Lung microvascular endothelial cell (primary cell): ENCODE data around the gene CPXM1. TPM values are rescaled to one million over a fixed set of nuclear protein-coding genes. Genes with fewer than 3 reads are reported as not detected.
"Not testable (repeated sequence)": the region's sequence is repeated elsewhere in the genome, so short reads cannot be mapped to it uniquely, and the experiment has no call there.

ENCODE experiments used
- DNase-seq, 2 donors: peaks; one replicate each; pipeline versions ENCODE4 v3.0.0 to v3.0.0-alpha.2; 2010; ENCODE audit warnings: low read depth in 2 of 2
- total RNA-seq: library from RNA; depleted of rRNA; stranded (reverse); fragments of >200 nt; gene quantifications from 2 replicates; pipeline ENCODE4 v1.2.1, GENCODE V29; 2014

Gene CPXM1
- total RNA-seq, 1 donor from 2014 or later = 0.79 TPM

DNA sequence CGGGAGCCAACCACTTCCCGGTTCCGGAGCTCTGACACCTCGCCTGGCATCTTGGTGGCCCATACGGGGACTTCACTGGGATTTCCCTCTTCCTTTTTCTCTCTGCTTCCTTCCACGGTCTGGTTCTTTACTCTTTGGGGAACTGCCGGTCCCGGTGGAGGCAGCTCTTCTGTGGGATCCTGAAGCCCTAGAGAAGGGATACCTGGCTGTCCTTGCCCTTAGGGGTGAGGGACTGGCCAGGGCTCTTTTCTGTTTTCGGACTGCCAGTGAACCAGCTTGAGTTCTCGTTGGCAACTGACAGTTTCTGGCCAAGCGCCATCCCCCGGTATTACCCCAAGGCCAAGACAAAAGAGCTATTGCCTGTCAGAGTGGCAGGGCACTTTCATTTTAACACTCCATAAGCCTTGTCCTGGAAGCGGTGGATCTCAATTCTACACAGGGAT is 880 bp upstream of the CPXM1 start:
- DNase-seq = no peak

- peak in 1 of 2 donors; percentile 22 for DNase-seq
Observed at GRCh38 chr20:2799688-2800520, 523 bp downstream of the CPXM1 start.

GRCh38 chr20:2799271-2799670 is 1.2 kb downstream of the CPXM1 start:
- DNase-seq = no peak

GRCh38 chr20:2798814-2799213 is 1.6 kb downstream of the CPXM1 start:
- DNase-seq = no peak

DNA sequence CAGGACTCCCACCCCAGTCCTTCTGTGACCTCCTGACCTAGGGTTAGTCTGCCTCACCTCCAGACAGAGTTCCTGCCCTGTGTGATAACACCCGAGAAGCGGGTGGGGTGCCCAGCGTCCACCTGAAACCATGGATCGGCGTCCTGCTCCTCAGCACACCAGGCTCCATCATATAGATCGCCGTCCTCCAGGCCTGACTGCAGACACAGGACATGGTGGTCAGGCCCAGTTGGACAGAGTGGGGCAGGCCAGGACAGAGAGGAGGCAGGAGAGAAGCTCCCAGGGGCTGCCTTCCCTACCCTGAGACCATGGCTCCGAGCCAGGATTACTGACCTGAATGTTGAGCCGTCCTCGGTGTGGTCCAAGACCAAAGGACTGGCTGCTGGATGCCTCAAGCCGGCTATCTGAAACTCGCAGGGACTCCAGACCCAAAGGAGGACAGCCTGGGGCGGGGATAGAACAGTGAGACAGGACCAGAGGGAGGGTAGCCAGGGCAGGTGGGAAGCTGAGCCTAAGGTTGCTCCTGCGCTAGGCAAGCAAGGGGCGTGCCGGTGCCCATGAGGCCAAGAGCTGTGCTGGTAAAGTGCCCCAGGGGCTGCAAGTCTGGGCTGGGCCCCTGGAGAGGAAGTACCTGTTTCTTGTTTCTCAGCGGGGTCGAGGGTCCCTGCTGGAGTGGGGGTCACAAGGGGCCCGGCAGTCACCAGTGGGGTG is 2.2 kb downstream of the CPXM1 start:
- no peak for DNase-seq

DNA sequence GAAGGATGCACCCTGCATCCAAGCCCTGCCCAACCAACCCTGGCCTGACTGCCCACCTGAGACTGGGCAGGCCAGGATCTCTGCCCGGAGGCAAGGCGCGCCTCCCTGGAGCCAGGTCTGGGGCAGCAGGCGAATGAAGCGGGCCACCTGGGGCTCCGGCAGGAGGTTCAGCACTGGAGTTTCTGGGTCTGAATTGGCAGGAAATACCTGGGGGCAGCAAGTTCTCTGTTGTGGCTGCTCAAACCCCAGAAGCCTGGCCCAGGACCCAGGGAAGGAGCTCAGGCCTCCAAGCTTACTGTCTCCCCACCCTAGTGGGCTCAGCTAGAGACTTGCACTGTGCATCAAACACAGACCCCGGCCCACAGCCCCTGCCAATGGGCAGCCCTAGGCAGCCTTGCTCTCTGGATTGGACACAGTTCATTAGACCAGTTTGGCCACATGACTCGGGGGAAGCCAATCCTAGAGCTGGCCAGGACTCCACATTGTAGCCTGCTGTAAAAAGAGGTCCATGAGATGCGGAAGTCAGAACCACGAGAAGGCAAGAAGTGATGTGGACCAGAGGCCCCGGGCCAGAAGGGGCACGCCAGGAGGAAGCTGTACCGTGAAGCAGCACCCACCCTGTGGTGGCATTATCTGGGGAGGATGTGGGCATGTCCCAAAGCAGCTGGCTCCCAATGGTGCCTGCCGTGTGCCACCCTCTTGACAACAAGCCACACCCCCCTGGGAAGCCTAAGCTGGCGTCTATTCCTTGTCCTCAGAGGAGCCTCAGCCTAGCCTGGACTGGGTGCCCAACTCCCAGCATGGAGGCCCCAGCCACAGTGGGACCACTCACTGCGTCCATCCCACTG is 3.1 kb downstream of the CPXM1 start:
- DNase-seq = no peak

- no peak for DNase-seq
Observed at GRCh38 chr20:2796011-2796660, 4.3 kb downstream of the CPXM1 start.

- no peak for DNase-seq
Observed at GRCh38 chr20:2795451-2795850, 5.0 kb downstream of the CPXM1 start.

- no peak for DNase-seq
Observed at GRCh38 chr20:2794866-2795447, 5.5 kb downstream of the CPXM1 start.

- no peak for DNase-seq
Observed at GRCh38 chr20:2794202-2794748, 6.2 kb downstream of the CPXM1 start.

DNA sequence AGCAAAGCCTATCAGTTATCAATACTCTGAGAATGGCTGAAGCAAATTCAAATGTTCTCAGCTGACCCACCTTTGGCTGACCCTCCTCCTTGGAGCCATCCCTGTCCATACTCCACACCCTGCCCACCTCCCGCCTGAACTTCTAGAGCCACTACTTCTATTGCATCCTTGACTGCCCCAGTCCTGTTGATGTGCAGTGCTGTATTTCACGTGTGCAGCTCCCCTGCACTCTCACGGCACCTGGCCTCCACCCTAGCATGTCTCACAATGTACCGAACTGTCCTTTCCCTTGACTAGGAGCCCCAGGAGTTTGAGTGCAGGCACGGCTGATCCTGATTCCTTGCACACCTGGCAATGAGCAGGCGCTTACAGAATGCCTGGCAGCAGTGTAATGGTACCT is 7.0 kb downstream of the CPXM1 start:
- DNase-seq = no peak

DNA sequence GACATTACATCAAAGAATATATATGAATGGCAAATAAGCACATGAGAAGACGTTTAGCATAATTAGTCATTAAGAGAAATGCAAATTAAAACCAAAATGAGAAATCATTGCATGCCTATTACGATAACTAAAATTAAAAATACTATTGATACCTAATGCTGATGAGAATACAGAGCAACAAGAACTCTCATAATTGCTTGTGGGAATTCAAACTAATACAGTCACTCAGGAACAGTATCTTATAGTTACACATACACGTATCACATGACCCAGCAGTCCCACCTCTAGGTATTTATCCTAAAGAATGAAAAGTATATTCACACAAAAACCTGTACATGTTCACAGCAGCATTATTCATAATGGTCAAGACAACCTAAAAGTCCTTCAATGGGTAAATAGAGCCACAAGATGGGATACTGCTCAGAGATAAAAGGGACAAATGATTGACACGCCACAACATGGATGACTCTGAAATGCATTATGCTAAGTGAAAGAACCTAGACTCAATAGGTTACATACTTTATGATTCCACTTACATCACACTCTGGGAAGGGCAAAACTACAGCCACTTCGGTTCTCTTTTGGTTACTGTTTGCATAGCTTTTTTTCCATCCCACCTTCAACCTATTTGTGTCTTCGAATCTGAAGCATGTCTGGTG is 16.4 kb downstream of the CPXM1 start:
- no peak for DNase-seq

GRCh38 chr20:2780948-2781347 is 19.5 kb downstream of the CPXM1 start:
- no peak for DNase-seq

DNA sequence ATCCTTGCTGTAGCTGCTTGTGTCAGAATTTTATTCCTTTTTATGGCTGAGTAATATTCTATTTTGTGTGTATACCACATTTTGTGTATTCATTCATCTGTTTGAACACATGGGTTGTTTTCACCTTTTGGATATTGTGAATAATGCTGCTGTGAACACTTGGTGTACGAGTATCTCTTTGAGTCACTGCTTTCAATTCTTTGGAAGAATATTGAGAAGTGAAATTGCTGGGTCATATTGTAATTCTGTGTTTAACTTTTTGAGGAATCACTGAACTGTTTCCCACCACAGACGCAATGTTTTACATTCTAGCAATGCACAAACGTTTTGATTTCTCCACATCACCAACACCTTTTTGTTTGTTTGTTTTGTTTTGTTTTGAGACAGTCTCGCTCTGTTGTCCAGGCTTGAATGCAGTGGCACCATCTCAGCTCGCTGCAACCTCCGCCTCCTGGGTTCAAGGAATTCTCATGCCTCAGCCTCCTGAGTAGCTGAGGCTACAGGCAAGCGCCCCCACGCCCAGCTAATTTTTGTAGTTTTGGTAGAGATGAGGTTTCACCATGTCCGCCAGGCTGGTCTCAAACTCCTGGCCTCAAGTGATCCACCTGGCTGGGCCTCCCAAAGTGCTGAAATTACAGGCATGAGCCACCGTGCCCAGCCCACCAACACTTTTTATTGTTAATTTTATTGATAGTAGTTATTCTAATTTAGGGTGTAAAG is 21.7 kb downstream of the CPXM1 start:
- DNase-seq = no peak

- no peak for DNase-seq
Observed at GRCh38 chr20:2775139-2775538, 25.3 kb downstream of the CPXM1 start.

DNA sequence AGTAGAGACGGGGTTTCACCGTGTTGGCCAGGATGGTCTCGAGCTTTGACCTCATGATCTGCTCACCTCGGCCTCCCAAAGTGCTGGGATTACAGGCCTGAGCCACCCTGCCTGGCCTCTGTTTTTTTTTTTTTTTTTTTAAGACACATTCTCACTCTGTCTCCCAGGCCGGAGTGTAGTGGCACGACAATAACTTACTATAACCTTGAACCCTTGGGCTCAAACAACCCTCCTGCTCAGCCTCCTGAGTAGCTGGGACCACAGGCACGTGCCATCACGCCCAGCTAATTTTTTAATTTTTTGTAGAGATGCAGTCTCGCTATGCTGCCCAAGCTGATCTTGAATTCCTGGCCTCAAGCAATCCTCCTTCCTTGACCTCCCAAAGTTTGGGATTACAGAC is 26.6 kb downstream of the CPXM1 start:
- no peak for DNase-seq

GRCh38 chr20:2771631-2772080 is 28.8 kb downstream of the CPXM1 start:
- peak; percentile 11 to 89 for DNase-seq

- not testable (repeated sequence) for DNase-seq
Observed at GRCh38 chr20:2770091-2770490, 30.3 kb downstream of the CPXM1 start.

- DNase-seq = no peak
Observed at GRCh38 chr20:2768632-2769015, 31.8 kb downstream of the CPXM1 start.
